Calu3 (cell line): Measurements from ENCODE around the gene PPA1. TPM values are rescaled to one million over a fixed set of nuclear protein-coding genes. Genes with fewer than 3 reads are reported as not detected.

Experiments used
- BruUV-seq: library from RNA; stranded (reverse); fragments of 400-500 nt; replicated peaks from 2 replicates; lab custom pipeline; 2021; lab: Mats Ljungman, UMichigan
- CTCF ChIA-PET: fragments of 300-600 bp; sonication (Branson Sonifier 250); formaldehyde crosslinking; loops from one replicate; lab custom pipeline; 2022; ENCODE audit warnings: antibody characterized with exemption; lab: Charles Lee
- DNase-seq: peaks from one replicate; pipeline ENCODE4 v3.0.0; 2022
- H3K27ac Mint-ChIP-seq: one replicate; pipeline ENCODE4 v1.8.0; 2022; ENCODE audit warnings: mixed read lengths; ENCODE audit not compliant: unreplicated experiment
- H3K27me3 Mint-ChIP-seq: one replicate; pipeline ENCODE4 v1.8.0; 2022; ENCODE audit warnings: mixed read lengths; ENCODE audit not compliant: unreplicated experiment
- H3K36me3 Mint-ChIP-seq: one replicate; pipeline ENCODE4 v1.8.0; 2022; ENCODE audit warnings: mild to moderate bottlenecking, moderate library complexity, mixed read lengths; ENCODE audit not compliant: insufficient read depth, unreplicated experiment
- H3K4me1 Mint-ChIP-seq: one replicate; pipeline ENCODE4 v1.8.0; 2022; ENCODE audit warnings: mild to moderate bottlenecking, low read depth, mixed read lengths; ENCODE audit not compliant: unreplicated experiment
- H3K4me3 Mint-ChIP-seq: one replicate; pipeline ENCODE4 v1.8.0; 2022; ENCODE audit warnings: mild to moderate bottlenecking, low read depth, moderate library complexity, mixed read lengths; ENCODE audit not compliant: unreplicated experiment
- H3K9me3 Mint-ChIP-seq: one replicate; pipeline ENCODE4 v1.8.0; 2022; ENCODE audit warnings: low read depth, mixed read lengths; ENCODE audit not compliant: unreplicated experiment
- CTCF ChIP-seq: fragments of 200-600 bp; IDR thresholded peaks from one replicate; pipeline ENCODE4 v1.8.0; 2022; ENCODE audit warnings: antibody characterized with exemption; ENCODE audit not compliant: unreplicated experiment
- intact Hi-C: fragments of 100-400 bp; cut with micrococcal nuclease; formaldehyde crosslinking; loops from one replicate; pipeline ENCODE4 v1.10.0; 2022; ENCODE audit not compliant: unreplicated experiment
- total RNA-seq: library from RNA; stranded (reverse); gene quantifications from 2 replicates; pipeline ENCODE4 v1.2.3, GENCODE V29; 2022

Gene PPA1
- total RNA-seq, 1 experiment from 2014 or later = 280 TPM

DNA sequence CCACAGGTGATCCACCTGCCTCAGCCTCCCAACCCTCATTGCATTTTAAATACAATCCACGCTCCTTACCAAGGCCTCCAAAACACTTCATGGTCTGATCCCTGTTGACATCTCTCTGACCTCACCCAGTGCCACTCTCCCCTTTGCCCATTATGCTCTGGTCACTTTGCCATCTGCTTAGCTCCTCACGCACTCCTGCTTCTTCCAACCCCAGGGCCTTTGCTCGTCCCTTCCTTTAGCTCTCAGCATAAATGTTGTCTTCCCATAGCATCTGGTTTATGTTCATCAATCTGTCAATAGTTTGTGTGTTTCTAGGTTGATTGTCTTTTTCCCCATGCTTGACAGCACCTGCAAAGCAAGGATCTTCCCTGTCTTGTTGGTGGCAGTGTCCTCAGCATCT is 36.5 kb upstream of the PPA1 start:
- CTCF ChIA-PET = interaction anchor here (0.6 kb wide), 2 partner anchors 29 to 78 kb away, joined by 3 to 8 read pairs; no protein-coding TSS in a partner anchor
- H3K27ac Mint-ChIP-seq = no peak overlapping the region
- H3K4me1 Mint-ChIP-seq = peaks cover 37% of the 10 kb centered on the region
- H3K9me3 Mint-ChIP-seq = no peaks in the 10 kb centered on the region
- H3K27me3 Mint-ChIP-seq = no peaks in the 10 kb centered on the region
- intact Hi-C loops = loop anchor here (5.0 kb wide), 2 partner anchors 37 to 63 kb away; partner anchors contain the start of gene PPA1
- BruUV-seq = no TSS peak
- no peak for TF ChIP-seq CTCF
- H3K36me3 Mint-ChIP-seq = peaks cover 6% of the 10 kb centered on the region
- no peak for DNase-seq
- no peak overlapping the region for H3K4me3 Mint-ChIP-seq

- H3K36me3 Mint-ChIP-seq = peaks cover 6% of the 10 kb centered on the region
- no peak for DNase-seq
- BruUV-seq = no TSS peak
- CTCF ChIA-PET = interaction anchor here (0.6 to 1.7 kb wide), 2 partner anchors 45 to 47 kb away, joined by 6 to 7 read pairs; no protein-coding TSS in a partner anchor
- intact Hi-C loops = loop anchor here (5.0 kb wide), 1 partner anchor 36 kb away; the partner anchor contains the start of gene PPA1
- no peak overlapping the region for H3K4me3 Mint-ChIP-seq
- TF ChIP-seq CTCF = no peak
- peaks cover 37% of the 10 kb centered on the region for H3K4me1 Mint-ChIP-seq
- H3K27ac Mint-ChIP-seq = no peak overlapping the region
- no peaks in the 10 kb centered on the region for H3K9me3 Mint-ChIP-seq
- H3K27me3 Mint-ChIP-seq = no peaks in the 10 kb centered on the region
Observed at GRCh38 chr10:70268376-70268775, 35.1 kb upstream of the PPA1 start.

- Mint-ChIP-seq H3K9me3 (no peaks in the 10 kb centered on the region), H3K4me3 (no peak overlapping the region), H3K36me3 (peaks cover 6% of the 10 kb centered on the region), H3K27me3 (no peaks in the 10 kb centered on the region), H3K4me1 (peaks cover 32% of the 10 kb centered on the region), H3K27ac (peak overlapping the region; percentile 3)
- CTCF ChIA-PET = interaction anchor here (0.5 to 1.7 kb wide), 6 partner anchors 9 to 756 kb away, joined by 3 to 7 read pairs (median 6); no protein-coding TSS in a partner anchor
- peak; percentile 43 for TF ChIP-seq CTCF
- intact Hi-C loops = loop anchor here (5.0 kb wide), 1 partner anchor 35 kb away; the partner anchor contains the start of gene PPA1
- peak; percentile 56 for DNase-seq
- no TSS peak for BruUV-seq
Observed at GRCh38 chr10:70267161-70267933, 34.1 kb upstream of the PPA1 start.

- Mint-ChIP-seq H3K27ac (peak overlapping the region; percentile 3), H3K4me3 (no peak overlapping the region), H3K36me3 (peaks cover 6% of the 10 kb centered on the region), H3K4me1 (peaks cover 25% of the 10 kb centered on the region), H3K27me3 (no peaks in the 10 kb centered on the region), H3K9me3 (peaks cover 3% of the 10 kb centered on the region)
- CTCF ChIA-PET = interaction anchor here (0.7 to 1.7 kb wide), 4 partner anchors 8 to 97 kb away, joined by 3 to 7 read pairs (median 6); no protein-coding TSS in a partner anchor
- intact Hi-C loops = loop anchor here (5.0 kb wide), 1 partner anchor 34 kb away; the partner anchor contains the start of gene PPA1
- no peak for TF ChIP-seq CTCF
- BruUV-seq = no TSS peak
- no peak for DNase-seq
Observed at GRCh38 chr10:70266701-70267100, 33.5 kb upstream of the PPA1 start.
